ENCODE measurements around the gene PCDH15.
A peak's percentile ranks its signal among the peaks of the same experiment; 100 is the strongest.

Gene PCDH15

DNA sequence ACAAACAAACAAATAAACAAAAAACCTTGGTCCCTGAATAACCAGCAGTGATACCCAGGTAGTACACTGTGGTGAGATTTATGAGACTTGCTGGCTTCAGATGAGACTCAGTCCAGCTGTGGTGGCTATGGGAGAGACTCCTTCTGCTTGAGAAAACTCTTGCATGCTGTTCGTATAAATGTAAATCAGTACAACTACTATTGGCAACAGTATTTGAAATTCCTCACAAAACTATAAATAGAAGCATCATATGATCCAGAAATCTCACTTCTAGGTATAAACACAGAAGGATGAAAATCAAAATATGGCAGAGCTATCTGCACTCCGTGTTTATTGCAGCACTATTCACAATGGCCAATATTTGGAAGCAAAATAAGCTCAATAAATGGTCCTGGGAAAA, 692.1 kb downstream of the PCDH15 start:
- no peak for DNase-seq

DNA sequence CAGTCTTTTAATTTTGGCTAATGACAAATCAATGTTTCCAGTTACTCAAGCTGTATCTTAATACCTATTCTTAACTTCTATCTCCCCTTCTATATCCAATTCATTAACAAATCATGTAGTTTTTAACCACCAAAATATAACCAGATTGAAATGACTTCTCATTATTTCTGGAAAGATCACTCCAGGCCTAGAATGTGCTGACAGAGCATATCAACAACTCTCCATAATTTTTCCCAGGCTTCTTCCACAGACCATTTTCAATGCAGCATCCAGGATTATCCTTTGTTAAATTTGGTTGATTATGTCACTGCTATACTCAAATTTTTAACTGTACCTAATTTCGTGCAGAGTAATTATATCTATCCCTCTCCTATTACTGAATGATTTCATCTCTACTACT, 704.1 kb downstream of the PCDH15 start:
- no peak for DNase-seq

DNA sequence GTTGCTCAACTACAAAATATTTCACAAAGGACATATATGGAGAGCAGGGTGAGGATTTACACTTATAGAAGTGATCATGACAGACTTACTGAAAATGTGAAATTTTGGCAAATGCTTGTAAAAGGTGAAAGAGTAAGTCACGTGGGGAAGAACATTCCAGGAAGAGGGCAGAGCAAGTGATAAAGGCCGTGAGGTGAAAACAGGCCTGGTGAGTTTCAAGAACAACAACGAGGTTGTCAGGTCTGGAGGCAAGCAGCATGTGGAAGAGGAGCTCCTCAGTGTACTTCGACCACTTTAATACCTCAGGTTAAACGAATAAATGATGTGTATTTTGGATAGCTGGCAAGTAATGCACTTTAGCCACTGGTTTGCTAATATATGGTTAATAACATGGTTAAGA, 706.7 kb downstream of the PCDH15 start:
- DNase-seq, result no peak

DNA sequence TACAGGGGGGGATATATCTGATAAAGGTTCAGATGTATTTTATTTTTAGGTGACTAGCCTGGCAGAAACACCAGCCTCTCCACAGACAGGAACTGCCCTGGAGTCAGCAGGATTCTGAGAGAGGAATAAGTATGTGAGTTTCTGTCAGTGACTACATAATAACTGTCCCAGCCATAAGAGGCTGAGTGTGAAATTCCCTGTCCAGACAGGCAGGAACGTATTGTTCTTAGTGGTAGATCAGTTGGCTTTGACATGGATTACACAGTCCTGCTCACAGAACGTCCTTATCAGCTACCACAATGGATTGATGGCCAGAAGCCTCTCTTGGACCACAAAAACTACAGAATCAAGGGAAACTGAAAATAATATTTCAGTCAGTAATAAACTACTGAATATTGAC, 709.8 kb downstream of the PCDH15 start:
- DNase-seq, result no peak

DNA sequence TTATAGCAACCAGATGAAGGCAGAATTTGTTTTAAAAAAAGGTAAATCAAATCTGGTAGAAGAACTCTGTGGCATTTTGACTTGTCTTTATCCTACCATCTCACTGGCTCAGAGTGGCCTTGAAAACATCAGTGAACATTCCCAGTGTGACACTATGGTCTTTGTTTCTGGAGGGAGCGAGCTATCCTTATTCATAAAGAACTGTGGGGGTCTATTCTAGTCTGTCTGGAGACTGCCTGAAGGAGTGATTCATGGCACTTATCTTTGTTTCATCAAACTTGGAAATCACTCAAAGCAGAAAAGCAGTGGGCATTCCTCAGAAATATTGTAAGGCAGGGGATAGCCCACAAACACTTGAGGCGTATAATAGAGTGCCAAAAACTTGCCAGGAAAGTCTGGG, 719.1 kb downstream of the PCDH15 start:
- no peak for DNase-seq

DNA sequence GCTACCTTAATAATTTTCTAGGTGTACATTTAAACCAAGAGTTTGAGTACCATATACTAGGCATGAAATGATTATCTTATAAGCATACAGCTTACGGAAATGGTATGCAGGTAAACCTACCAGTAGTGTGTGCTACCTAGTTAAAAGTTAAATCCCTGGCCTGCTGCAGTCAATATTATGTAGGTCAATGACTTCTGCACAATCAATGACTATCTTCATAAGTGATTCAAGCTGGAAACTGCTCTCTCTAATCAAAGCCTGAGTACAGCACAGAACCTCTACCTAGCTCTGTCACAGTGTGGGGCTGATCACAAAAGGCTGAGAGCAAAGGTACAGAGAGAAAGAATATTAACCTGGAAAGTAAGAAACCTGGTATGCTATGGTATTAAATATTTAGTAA, 733.7 kb downstream of the PCDH15 start:
- no peak for DNase-seq

DNA sequence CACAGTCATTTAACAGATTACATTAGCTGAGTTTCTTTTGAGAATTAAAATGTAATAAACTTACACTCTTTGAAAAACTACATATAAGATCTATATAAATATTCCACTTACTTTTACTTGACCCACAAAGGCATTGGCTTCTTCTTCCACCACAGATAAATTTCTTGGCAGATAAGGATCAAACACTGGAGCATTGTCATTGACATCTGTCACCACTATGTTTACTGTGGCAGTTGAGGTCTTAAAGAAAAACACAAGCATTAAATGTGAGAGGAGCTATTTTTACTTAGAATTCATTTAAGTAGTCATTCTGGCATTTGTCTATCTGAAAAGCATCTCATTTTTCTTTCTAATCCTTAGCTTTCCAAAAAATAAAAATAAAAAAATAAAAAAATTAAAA, 734.4 kb downstream of the PCDH15 start:
- no peak for DNase-seq

DNA sequence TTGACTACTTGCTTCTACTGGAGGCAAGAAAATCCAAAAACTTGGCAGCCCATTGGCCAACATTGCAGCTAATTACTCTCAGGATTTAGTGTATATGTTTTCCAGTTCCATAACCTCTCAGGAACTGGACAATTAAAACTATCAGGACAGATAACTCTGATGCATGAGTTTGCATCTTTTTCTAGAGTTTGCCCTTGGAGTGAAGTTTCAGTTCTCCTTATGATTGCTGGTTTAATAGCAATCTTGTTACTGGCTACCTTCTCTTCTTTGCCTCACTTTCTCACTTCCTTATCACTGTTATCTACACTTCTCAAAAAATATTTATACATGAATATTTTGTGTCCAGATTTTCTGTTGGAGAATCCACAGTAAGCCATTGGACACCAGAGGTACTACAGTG, 735.9 kb downstream of the PCDH15 start:
- peak; percentile 43 for DNase-seq

DNA sequence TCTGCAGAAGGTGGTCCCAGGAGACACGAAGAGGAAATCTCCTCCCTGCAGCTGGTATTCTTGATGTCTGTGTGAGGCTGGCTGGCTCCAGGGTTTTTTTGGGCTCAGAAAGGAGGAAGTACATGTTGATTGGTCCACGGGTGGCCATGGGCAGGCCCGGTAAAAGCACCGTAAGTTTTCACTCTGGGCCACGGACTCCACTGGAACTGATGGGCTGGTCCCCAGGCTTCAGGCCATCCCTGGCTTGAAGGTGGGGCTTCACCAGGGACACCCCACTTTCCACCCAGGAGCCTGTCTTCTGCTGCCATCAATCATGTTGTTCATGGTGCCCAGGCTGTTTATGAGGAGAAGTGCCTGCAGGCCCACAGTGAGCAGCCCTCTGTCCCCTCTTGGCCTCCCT, 736.8 kb downstream of the PCDH15 start:
- no peak for DNase-seq

DNA sequence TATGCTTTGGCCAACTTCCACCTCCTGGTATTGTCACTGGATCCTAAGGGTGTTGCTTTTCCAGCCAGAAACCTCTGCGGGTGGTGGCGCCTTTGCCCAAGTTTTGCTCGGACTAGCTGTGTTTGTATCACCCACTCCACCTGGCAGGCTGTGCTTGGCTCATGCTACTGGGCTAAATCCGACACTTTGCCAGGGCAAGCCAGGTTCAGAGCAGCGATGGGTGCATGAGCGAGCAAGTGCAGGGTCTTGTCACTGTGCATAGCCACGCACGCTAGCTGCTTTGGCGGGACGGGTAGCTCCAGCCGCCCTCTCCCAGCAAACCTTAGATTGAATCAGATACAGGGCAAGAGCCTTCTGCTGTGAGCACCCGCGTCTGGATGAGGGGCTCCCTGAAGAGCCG, 737.5 kb downstream of the PCDH15 start:
- DNase-seq, result no peak

DNA sequence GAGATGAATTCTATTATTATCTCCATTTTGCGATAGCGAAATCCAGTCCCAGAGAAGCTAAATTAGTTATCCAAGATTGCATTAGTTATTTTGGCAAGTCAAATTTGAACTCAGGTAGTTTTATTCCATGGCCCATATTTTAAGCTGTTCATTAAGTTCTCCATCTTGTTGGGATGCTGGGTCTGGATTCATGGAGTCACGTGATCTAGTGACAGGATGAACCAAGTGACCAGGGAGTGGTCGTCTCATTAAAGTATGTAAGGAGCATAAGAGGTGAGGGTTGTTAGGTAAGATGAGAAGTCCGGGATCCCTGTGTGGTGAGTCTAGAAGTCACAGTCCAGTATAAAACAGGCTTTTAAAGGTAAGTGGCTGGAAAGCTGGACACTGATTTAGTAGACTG, 740.5 kb downstream of the PCDH15 start:
- DNase-seq, result no peak

DNA sequence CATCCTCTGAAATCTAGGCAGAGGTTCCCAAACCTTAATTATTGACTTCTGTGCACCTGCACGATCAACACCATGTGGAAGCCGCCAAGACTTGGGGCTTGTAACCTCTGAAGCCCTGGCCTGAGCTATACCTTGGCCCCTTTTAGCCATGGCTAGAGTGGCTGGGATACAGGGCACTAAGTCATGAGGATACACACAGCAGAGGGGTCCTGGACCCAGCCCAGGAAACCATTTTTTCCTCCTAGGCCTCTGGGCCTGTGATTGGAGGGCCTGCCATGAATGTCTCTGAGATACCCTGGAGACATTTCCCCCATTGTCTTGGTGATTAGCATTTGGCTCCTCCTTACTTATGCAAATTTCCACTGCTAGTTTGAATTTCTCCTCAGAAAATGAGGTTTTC, 743.7 kb downstream of the PCDH15 start:
- DNase-seq, result no peak

DNA sequence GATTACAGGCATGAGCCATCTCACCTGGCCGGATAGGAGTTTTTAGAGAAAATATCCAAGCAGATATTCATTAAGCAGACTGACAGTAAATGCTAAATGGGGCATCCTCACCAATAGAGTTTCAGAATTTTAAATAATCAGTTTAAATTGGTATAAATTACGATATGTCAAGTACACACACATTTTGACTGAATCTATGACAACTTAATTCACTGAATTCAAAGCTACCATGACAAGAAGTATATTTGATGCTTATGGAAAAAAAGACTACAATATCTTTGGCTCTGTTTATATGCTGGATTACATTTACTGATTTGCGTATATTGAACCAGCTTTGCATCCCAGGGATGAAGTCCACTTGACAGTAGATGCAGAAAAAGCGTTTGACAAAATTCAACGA, 774.7 kb downstream of the PCDH15 start:
- no peak for DNase-seq

DNA sequence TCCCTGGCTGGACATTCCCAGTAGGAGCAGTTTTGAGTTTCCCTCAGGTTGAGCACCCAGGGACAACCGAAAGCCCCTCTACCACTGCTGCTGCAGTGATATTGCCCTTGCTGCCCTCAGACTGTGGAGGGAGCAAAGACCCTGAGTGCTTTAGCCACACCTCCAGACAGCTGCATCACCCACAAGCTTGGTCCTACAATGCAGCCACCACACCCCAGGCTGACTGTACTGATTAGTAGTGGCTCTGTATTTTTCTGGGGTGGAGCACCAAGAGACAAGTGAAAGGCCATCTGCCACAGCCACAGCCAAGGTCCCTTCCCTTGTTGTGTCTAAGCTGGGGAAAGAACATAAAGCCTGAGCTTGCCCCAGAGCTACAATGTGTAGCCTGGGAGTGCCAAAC, 789.9 kb downstream of the PCDH15 start:
- no peak for DNase-seq

DNA sequence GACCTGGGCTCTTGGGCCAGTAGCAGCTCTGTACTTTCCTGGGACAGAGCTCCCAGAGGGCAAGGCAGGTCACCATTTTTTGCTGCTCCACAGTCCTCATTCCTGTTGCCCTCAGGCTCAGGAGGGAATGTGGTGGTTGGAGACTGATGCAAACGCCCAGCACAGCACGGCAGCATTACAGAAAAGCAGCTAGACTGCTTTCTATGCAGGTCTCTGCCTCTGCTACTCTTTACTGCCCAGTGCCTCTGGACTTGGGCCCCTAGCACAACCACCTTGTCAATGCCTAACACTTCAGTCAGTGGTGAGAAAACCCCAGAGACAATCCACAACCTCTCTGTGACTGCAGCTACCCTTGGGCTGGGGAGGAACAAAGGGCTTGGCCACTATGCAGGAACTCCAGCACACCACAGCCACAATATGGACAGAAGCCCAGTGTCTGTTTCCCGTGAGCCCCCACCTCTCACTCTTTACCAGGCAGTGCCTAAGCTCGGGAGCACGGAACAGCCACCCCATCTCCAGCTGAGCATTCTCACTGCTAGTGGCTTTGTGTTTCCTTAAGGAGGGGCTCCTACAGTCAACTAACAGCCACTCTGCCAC, 790.6 kb downstream of the PCDH15 start:
- DNase-seq, result no peak

DNA sequence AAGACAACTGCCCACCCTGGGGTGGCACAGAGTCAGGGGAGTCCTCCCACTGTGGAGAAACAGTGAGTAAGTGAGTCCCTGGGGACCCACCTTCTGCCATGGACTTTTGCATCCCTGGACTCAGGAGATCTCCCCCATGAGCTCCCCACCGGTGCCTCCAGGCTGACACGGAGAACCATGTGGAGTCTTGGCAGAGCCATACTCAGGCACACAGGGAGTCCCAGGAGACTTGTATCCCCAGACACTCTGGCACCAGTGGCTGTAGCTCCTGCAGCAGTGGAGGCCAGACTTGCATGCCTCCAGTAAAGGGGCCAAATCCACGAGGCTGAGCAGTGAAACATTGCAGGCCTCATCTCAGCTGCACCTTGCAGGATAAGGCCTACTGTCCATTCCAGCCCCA, 791.4 kb downstream of the PCDH15 start:
- DNase-seq, result no peak

DNA sequence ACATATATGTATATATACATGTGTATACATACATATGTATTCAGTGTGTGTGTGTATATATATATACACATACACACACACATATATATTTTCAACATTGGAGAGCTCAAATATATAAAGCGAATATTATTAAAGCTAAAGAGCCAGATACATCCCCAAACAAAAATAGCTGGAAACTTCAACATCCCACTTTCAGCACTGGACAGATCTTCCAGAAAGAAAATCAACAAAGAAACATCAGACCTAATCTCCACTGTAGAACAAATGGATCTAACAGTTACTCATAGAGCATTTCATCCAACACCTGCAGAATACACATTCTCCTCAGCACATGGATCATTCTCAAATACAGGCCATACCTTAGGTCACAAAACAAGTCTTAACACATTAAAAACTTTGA, 799.0 kb downstream of the PCDH15 start:
- no peak for DNase-seq

DNA sequence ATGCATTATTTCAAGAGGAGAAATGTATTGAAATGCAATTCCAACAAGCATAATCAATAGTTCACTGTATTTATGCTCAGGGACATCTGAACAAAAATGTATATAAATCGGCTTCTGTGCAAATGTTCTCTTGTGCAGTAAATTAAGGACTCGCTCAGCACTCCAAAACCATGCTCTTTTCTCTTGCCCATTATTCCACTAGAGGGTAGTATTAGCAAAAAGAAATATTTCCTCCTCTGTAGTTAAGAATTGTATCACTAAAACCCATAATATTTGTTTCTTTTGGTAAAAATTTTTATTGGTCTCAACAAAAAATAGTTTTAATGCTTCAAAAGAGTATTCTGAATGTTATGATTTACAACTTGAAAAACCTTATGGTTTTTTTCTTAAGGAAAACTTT, 803.1 kb downstream of the PCDH15 start:
- DNase-seq, result no peak

DNA sequence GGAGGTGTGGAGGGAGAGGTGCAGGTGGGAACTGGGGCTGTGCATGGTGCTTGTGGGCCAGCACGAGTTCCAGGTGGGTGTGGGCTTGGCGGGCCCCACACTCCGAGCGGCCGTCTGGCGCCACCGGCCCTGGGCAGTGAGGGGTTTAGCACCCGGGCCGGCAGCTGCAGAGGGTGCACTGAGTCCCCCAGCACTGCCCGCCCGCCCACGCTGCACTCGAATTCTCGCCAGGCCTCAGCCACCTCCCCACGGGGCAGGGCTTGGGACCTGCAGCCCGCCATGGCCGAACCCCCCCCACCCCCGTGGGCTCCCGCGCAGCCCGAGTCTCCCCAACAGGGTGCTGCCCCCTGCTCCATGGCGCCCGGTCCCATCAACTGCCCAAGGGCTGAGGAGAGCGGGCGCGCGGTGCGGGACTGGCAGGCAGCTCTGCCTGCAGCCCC, 810.2 kb downstream of the PCDH15 start:
- no peak for DNase-seq

DNA sequence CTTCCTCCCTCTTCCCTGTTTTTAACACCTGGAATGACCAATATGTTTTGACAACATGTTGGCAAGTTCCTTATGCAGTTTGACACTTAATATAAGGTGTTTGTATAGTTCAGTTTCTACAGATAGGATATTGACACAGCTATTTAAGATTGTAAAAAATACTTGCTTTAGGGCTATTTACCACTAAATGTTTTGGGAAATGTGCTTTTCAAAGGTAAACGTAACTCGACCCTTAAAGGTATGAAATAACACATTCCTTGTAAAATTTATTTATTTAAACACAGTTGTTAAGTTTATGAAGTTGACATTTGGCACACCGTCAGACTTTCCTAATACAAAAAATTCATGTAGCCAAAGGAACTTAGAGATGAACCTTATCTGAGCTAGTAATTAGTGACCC, 817.6 kb downstream of the PCDH15 start:
- DNase-seq, result no peak

DNA sequence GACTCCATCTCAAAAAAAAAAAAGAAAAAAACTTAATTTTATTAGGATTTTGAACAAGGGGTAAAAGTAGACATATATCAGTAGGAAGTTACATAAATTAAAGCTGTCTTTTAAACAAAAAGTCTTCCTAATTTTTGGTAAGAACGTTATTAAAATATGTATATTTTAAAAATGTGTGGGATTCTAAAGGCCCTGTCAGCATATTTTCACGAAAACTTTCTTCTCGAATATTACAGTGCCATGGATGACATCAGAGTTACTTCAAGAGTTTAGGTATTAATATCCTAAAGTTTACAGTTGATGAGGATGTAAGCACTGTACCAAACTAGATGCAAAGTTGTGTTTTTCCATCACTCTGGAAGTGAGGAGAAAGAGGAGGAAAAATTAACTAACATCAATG, 820.8 kb downstream of the PCDH15 start:
- no peak for DNase-seq

DNA sequence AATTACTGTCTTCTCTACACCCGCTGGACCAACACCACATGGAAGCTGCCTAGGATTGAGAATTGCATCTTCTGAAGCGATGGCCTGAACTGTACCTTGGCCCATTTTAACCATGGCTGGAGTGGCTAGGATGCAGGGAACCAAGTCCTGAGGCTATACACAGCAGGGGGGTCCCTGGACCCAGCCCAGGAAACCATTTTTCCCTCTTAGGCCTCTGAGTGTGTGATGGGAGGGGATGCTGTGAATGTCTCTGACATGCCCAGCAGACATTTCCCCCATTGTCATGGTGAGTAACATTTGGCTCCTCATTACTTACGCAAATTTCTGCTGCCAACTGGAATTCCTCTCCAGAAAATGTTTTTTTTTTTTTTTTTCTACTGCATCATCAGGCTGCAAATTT, 822.7 kb downstream of the PCDH15 start:
- no peak for DNase-seq

DNA sequence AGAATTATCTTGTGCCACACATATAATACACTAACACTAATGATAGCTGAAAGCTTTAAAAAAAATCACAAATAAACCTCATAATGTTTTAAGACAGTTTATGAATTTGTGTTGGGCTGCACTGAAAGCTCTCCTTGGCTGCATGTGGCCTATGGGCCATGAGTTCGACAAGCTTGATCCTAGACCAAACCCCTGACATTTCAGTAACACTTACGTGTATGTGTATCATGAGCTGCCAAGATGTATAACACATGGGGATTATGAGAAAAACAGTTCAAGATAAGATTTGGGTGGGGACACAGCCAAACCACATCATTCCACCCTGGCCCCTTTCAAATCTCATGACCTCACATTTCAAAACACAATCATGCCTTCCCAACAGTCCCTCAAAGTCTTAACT, 823.8 kb downstream of the PCDH15 start:
- no peak for DNase-seq

DNA sequence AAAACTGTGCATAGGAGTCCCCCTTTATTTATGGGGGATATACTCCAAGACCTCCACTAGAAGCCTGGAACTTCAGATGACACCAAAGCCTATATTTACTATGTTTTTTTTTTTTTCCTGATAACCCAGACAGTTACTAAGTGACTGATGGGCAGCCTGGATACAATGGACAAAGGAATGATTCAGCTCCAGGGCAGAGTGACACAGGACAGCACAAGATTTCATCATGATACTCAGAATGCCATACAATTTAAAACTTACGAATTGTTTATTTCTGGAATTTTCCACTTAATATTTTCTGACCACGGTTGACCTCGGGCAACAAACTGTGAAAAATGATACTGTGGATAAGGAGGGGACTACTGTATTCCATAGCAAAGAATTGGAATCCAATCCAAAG, 843.6 kb downstream of the PCDH15 start:
- no peak for DNase-seq

DNA sequence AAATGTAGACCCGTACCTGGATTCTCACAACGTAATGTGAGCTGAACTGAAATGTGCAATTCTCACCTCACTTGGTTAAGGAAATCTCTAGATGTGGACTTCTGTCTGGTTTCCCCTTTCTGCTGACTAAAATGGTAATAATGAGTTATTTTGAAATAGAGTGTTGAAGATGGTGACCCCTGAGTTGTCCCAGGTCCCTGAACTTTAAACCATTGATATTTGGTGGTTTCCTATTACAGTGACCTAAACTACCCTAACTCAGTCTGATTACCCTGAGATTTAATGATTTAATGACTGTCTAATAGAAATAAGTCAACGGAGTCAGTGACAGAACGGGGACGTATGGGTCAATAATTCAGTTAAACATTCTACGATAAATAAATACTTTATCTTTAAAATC, 845.9 kb downstream of the PCDH15 start:
- DNase-seq, result no peak
